ENCODE measurements around the gene PPP1CB.

PPP1CB gene

GRCh38 chr2:28748176-28748575 lies 3.5 kb upstream of the PPP1CB start:
- no peak for TF ChIP-seq CTCF (IDR thresholded peaks at IDR 0.05; ENCODE audit: control extremely low read depth, extremely low read depth, low read depth, missing control alignments)
- ChIA-PET CTCF (interaction anchor here (0.9 to 3.0 kb wide), 4 partner anchors 12 to 182 kb away, joined by 3 to 12 read pairs (median 6); no protein-coding TSS in a partner anchor), POLR2A (no interaction called here)
- DNase-seq (ENCODE audit: extremely low spot score): no peak

GRCh38 chr2:28748941-28749340 lies 2.7 kb upstream of the PPP1CB start:
- no peak for DNase-seq (ENCODE audit: extremely low spot score)
- ChIA-PET POLR2A (no interaction called here), CTCF (interaction anchor here (1.1 to 1.8 kb wide), 3 partner anchors 19 to 182 kb away, joined by 4 to 7 read pairs (median 7); no protein-coding TSS in a partner anchor)
- no peak for TF ChIP-seq CTCF (IDR thresholded peaks at IDR 0.05; ENCODE audit: control extremely low read depth, extremely low read depth, low read depth, missing control alignments)

- ChIA-PET POLR2A (no interaction called here), CTCF (interaction anchor here (1.7 kb wide), 1 partner anchor 155 kb away, joined by 7 read pairs; no protein-coding TSS in a partner anchor)
- DNase-seq (ENCODE audit: extremely low spot score): no peak
- TF ChIP-seq CTCF (IDR thresholded peaks at IDR 0.05; ENCODE audit: control extremely low read depth, extremely low read depth, low read depth, missing control alignments): no peak
Measured at GRCh38 chr2:28749526-28749925, 2.1 kb upstream of the PPP1CB start.

- CTCF ChIA-PET: interaction anchor here (0.7 to 6.0 kb wide), 6 partner anchors 9 to 156 kb away, joined by 3 to 37 read pairs (median 5); no protein-coding TSS in a partner anchor
- TF ChIP-seq CTCF (IDR thresholded peaks at IDR 0.05; ENCODE audit: control extremely low read depth, extremely low read depth, low read depth, missing control alignments): no peak
- no peak for DNase-seq (ENCODE audit: extremely low spot score)
- POLR2A ChIA-PET: interaction anchor here (0.7 kb wide), 1 partner anchor 9 kb away, joined by 3 read pairs; no protein-coding TSS in a partner anchor
Measured at GRCh38 chr2:28750316-28751251, 1.0 kb upstream of the PPP1CB start.

GRCh38 chr2:28751956-28752630 lies 463 bp downstream of the PPP1CB start:
- ChIA-PET CTCF (interaction anchor here (0.6 to 6.0 kb wide), 11 partner anchors 8 to 188 kb away, joined by 3 to 37 read pairs (median 3); no protein-coding TSS in a partner anchor), POLR2A (interaction anchor here (0.7 kb wide), 1 partner anchor 157 kb away, joined by 3 read pairs; no protein-coding TSS in a partner anchor)
- peak; percentile 29 for DNase-seq (ENCODE audit: extremely low spot score)
- no peak for TF ChIP-seq CTCF (IDR thresholded peaks at IDR 0.05; ENCODE audit: control extremely low read depth, extremely low read depth, low read depth, missing control alignments)
